Right forelimb (tissue), 1 donor: ENCODE data around the gene OTOG.

ENCODE experiments used
- DNase-seq: peaks from one replicate; pipeline ENCODE4 v3.0.0-alpha.2; 2018

The OTOG gene

GRCh38 chr11:17547051-17547577 lies at the start of gene OTOG:
Gene OTOG, plus strand, starts transcription at chr11:17547259. Its CDS starts 114 bp downstream, at chr11:17547373.
- no peak for DNase-seq

GRCh38 chr11:17498058-17498457 lies 49.0 kb upstream of the OTOG start:
- no peak for DNase-seq

GRCh38 chr11:17498475-17498874 lies 48.6 kb upstream of the OTOG start:
- DNase-seq: no peak

GRCh38 chr11:17500673-17501072 lies 46.4 kb upstream of the OTOG start:
- DNase-seq: no peak

- no peak for DNase-seq
Observed at GRCh38 chr11:17502630-17503029, 44.4 kb upstream of the OTOG start.

GRCh38 chr11:17504330-17505107 lies 42.5 kb upstream of the OTOG start:
- peak; percentile 82 for DNase-seq

- no peak for DNase-seq
Observed at GRCh38 chr11:17505146-17505545, 41.9 kb upstream of the OTOG start.

GRCh38 chr11:17506314-17506713 lies 40.7 kb upstream of the OTOG start:
- no peak for DNase-seq

- DNase-seq: no peak
Observed at GRCh38 chr11:17506942-17507341, 40.1 kb upstream of the OTOG start.

GRCh38 chr11:17507773-17508172 lies 39.3 kb upstream of the OTOG start:
- DNase-seq: no peak

- DNase-seq: no peak
Observed at GRCh38 chr11:17508306-17508705, 38.8 kb upstream of the OTOG start.

- no peak for DNase-seq
Observed at GRCh38 chr11:17508791-17509190, 38.3 kb upstream of the OTOG start.

GRCh38 chr11:17510507-17511206 lies 36.4 kb upstream of the OTOG start:
- no peak for DNase-seq

GRCh38 chr11:17511571-17511970 lies 35.5 kb upstream of the OTOG start:
- DNase-seq: no peak

- no peak for DNase-seq
Observed at GRCh38 chr11:17512101-17512500, 35.0 kb upstream of the OTOG start.

GRCh38 chr11:17513853-17514252 lies 33.2 kb upstream of the OTOG start:
- DNase-seq: no peak

- DNase-seq: no peak
Observed at GRCh38 chr11:17514476-17514875, 32.6 kb upstream of the OTOG start.

GRCh38 chr11:17515443-17516176 lies 31.4 kb upstream of the OTOG start:
- no peak for DNase-seq

- DNase-seq: no peak
Observed at GRCh38 chr11:17516551-17517150, 30.4 kb upstream of the OTOG start.

- no peak for DNase-seq
Observed at GRCh38 chr11:17517186-17517585, 29.9 kb upstream of the OTOG start.

GRCh38 chr11:17518366-17518765 lies 28.7 kb upstream of the OTOG start:
- no peak for DNase-seq

GRCh38 chr11:17519061-17519885 lies 27.8 kb upstream of the OTOG start:
- DNase-seq: no peak
